GM23338 (cell line): Measurements from ENCODE around the gene ZNF317. TPM values are rescaled to one million over a fixed set of nuclear protein-coding genes. Genes with fewer than 3 reads are reported as not detected.

Experiments
- ATAC-seq: fragments of 200-7000 bp; cut with Tn5 transposase; 3 replicates; pipeline ENCODE4 v1.9.1; 2020
- DNase-seq: peaks from one replicate; pipeline ENCODE4 v3.0.0-alpha.2; 2015; ENCODE audit warnings: low spot score
- H2AFZ ChIP-seq: fragments of 200-600 bp; sonication (generic); 2 replicates; pipeline ENCODE4 v1.8.0; 2016; ENCODE audit warnings: antibody characterized with exemption, mild to moderate bottlenecking, moderate library complexity
- H3F3A ChIP-seq: fragments of 200-600 bp; sonication (generic); replicated peaks from 2 replicates; pipeline ENCODE4 v1.8.0; 2017; ENCODE audit warnings: antibody characterized with exemption, mixed run types, low read depth
- H3K27ac ChIP-seq: fragments of 200-600 bp; sonication (generic); 2 replicates; pipeline ENCODE4 v1.6.1; 2016; ENCODE audit warnings: low read depth
- H3K27me3 ChIP-seq: fragments of 200-600 bp; sonication (generic); 2 replicates; pipeline ENCODE4 v1.8.0; 2016; ENCODE audit warnings: mild to moderate bottlenecking, mixed run types, moderate library complexity; ENCODE audit not compliant: insufficient read depth
- H3K36me3 ChIP-seq: fragments of 200-600 bp; sonication (generic); 2 replicates; pipeline ENCODE4 v1.8.0; 2016; ENCODE audit warnings: mild to moderate bottlenecking; ENCODE audit not compliant: insufficient read depth
- H3K4me1 ChIP-seq: fragments of 200-600 bp; sonication (generic); 2 replicates; pipeline ENCODE4 v1.8.0; 2016; ENCODE audit warnings: mild to moderate bottlenecking, moderate library complexity; ENCODE audit not compliant: insufficient read depth
- H3K4me2 ChIP-seq: fragments of 200-600 bp; sonication (generic); 2 replicates; pipeline ENCODE4 v1.7.1; 2017; ENCODE audit warnings: mixed run types
- H3K4me3 ChIP-seq: fragments of 200-600 bp; sonication (generic); 2 replicates; pipeline ENCODE4 v1.6.1; 2016; ENCODE audit warnings: mixed run types
- H3K79me2 ChIP-seq: fragments of 200-600 bp; sonication (generic); replicated peaks from 2 replicates; pipeline ENCODE4 v1.8.0; 2017; ENCODE audit warnings: mild to moderate bottlenecking; ENCODE audit not compliant: insufficient read depth
- H3K9me2 ChIP-seq: fragments of 200-600 bp; sonication (generic); 2 replicates; pipeline ENCODE4 v1.8.0; 2017; ENCODE audit not compliant: insufficient read depth
- H4K20me1 ChIP-seq: fragments of 200-600 bp; sonication (generic); replicated peaks from 2 replicates; pipeline ENCODE4 v1.8.0; 2017; ENCODE audit warnings: mild to moderate bottlenecking; ENCODE audit not compliant: insufficient read depth
- H3K27ac Mint-ChIP-seq: 2 replicates; pipeline ENCODE4 v1.8.0; 2020; ENCODE audit warnings: inconsistent platforms, mild to moderate bottlenecking, moderate library complexity, mixed read lengths
- H3K27me3 Mint-ChIP-seq: 3 replicates; pipeline ENCODE4 v1.8.0; 2022; ENCODE audit warnings: low read depth, mild to moderate bottlenecking, moderate library complexity, mixed read lengths, inconsistent platforms; ENCODE audit not compliant: insufficient read depth, poor library complexity
- H3K36me3 Mint-ChIP-seq: 3 replicates; pipeline ENCODE4 v1.8.0; 2021; ENCODE audit warnings: low read depth, mild to moderate bottlenecking, inconsistent platforms, moderate library complexity, mixed read lengths
- H3K4me1 Mint-ChIP-seq: 3 replicates; pipeline ENCODE4 v1.8.0; 2020; ENCODE audit warnings: mild to moderate bottlenecking, inconsistent platforms, mixed read lengths
- H3K4me3 Mint-ChIP-seq: 3 replicates; pipeline ENCODE4 v1.8.0; 2021; ENCODE audit warnings: moderate library complexity, mild to moderate bottlenecking, inconsistent platforms, mixed read lengths
- H3K9me3 Mint-ChIP-seq: 3 replicates; pipeline ENCODE4 v1.8.0; 2020; ENCODE audit warnings: moderate library complexity, mild to moderate bottlenecking, inconsistent platforms, mixed read lengths
- CREB1 ChIP-seq: fragments of 250-450 bp; sonication (Bioruptor Pico); IDR thresholded peaks from 2 replicates; pipeline ENCODE4 v1.5.0; 2020; ENCODE audit warnings: low read depth, mild to moderate bottlenecking, moderate library complexity
- CTCF ChIP-seq, 2 experiments: fragments of 200-600 bp in 1 of 2; sonication (generic) in 1 of 2; conservative IDR thresholded peaks; 2 replicates each; pipeline versions ENCODE4 v1.5.1 to v1.6.1; 2016 to 2017; ENCODE audit warnings: antibody characterized with exemption in 2 of 2, low read depth in 2 of 2, mild to moderate bottlenecking in 2 of 2, moderate library complexity in 1 of 2
- EZH2 ChIP-seq: fragments of 200-600 bp; sonication (generic); IDR thresholded peaks from one replicate; pipeline ENCODE4 v1.8.0; 2017; ENCODE audit warnings: antibody characterized with exemption, mild to moderate bottlenecking, low read depth; ENCODE audit not compliant: unreplicated experiment
- JUNB ChIP-seq: IDR thresholded peaks from one replicate; pipeline ENCODE4 v1.6.1; 2016; ENCODE audit warnings: antibody characterized with exemption; ENCODE audit not compliant: unreplicated experiment
- POLR2AphosphoS5 ChIP-seq: IDR thresholded peaks from 2 replicates; pipeline ENCODE4 v1.6.1; 2016; ENCODE audit warnings: antibody characterized with exemption, low read depth
- STAT1 ChIP-seq: IDR thresholded peaks from one replicate; pipeline ENCODE4 v1.6.1; 2016; ENCODE audit warnings: antibody characterized with exemption; ENCODE audit not compliant: unreplicated experiment
- ZNF114 ChIP-seq: fragments of 250-450 bp; sonication (Bioruptor Pico); IDR thresholded peaks from 2 replicates; pipeline ENCODE4 v1.5.0; 2020; ENCODE audit warnings: mild to moderate bottlenecking, moderate library complexity
- ZNF462 ChIP-seq: fragments of 250-450 bp; sonication (Bioruptor Pico); IDR thresholded peaks from 2 replicates; pipeline ENCODE4 v1.5.0; 2020; ENCODE audit warnings: mild to moderate bottlenecking, moderate library complexity
- polyA plus RNA-seq: library from polyadenylated mRNA; unstranded; fragments of >200 nt; fragmentation: Nextera tagmentation; extraction: Ambion mirVana; gene quantifications from 2 replicates; pipeline ENCODE4 v1.2.1, GENCODE V29; 2016
- total RNA-seq: library from RNA; depleted of rRNA; stranded (reverse); fragments of >200 nt; shearing (Covaris generic); gene quantifications from 2 replicates; pipeline ENCODE4 v1.2.3, GENCODE V29; 2014
- TF ChIP-seq, protein P1 (sequence below): IDR thresholded peaks from one replicate; pipeline ENCODE4 v1.6.1; 2018; ENCODE audit warnings: antibody characterized with exemption; ENCODE audit not compliant: unreplicated experiment
- TF ChIP-seq, protein P2 (sequence below): IDR thresholded peaks from 2 replicates; pipeline ENCODE4 v1.6.1; 2016; ENCODE audit warnings: antibody characterized with exemption

Gene ZNF317
- total and polyA plus RNA-seq, 2 experiments from 2014 or later = 25.2 to 32.4 TPM

GRCh38 chr19:9156304-9156703 is 16.1 kb downstream of the ZNF317 start:
- H3K9me2 ChIP-seq = no peaks in the 10 kb centered on the region
- no peak overlapping the region for H3K27ac ChIP-seq
- Mint-ChIP-seq H3K4me1 (no peaks in the 10 kb centered on the region), H3K27ac (no peak overlapping the region), H3K27me3 (no peaks in the 10 kb centered on the region), H3K36me3 (peaks cover 100% of the 10 kb centered on the region), H3K9me3 (peaks cover 81% of the 10 kb centered on the region), H3K4me3 (no peak overlapping the region)
- H4K20me1 ChIP-seq = peaks cover 21% of the 10 kb centered on the region
- peaks cover 40% of the 10 kb centered on the region for H3K36me3 ChIP-seq
- no peak overlapping the region for H3K4me3 ChIP-seq
- DNase-seq (no peak), ATAC-seq (no peak)
- H3K4me2 ChIP-seq = no peak overlapping the region
- H3K27me3 ChIP-seq = no peaks in the 10 kb centered on the region
- H3K79me2 ChIP-seq = peaks cover 58% of the 10 kb centered on the region
- TF ChIP-seq CREB1 (no peak), POLR2AphosphoS5 (no peak)
- H2AFZ ChIP-seq = no peak overlapping the region
- H3K4me1 ChIP-seq = no peaks in the 10 kb centered on the region
- no peaks in the 10 kb centered on the region for H3F3A ChIP-seq

DNA sequence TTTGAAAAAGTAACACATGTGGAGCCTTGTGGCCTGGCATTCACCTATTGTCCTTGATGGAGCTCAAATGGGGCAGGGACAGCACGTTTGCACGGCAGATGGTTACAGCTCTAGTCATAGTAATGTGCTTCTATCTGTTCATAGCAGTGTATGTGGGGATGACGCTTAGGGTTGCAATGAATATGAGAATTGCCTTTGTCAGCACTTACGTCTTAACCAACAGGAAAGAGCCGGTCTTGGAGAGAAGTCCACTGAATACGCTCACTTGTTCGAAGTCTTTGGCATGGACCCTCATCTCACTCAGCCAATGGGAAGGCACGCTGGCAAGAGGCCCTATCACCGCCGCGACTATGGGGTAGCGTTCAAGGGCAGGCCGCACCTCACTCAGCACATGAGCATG is 19.7 kb downstream of the ZNF317 start:
- peaks cover 63% of the 10 kb centered on the region for H3K36me3 ChIP-seq
- H2AFZ ChIP-seq = no peak overlapping the region
- peaks cover 32% of the 10 kb centered on the region for H3K79me2 ChIP-seq
- Mint-ChIP-seq H3K9me3 (peaks cover 64% of the 10 kb centered on the region), H3K27me3 (no peaks in the 10 kb centered on the region), H3K36me3 (peaks cover 99% of the 10 kb centered on the region), H3K4me1 (no peaks in the 10 kb centered on the region), H3K4me3 (no peak overlapping the region), H3K27ac (no peak overlapping the region)
- H3K27ac ChIP-seq = no peak overlapping the region
- no peaks in the 10 kb centered on the region for H3K27me3 ChIP-seq
- H3K4me2 ChIP-seq = no peak overlapping the region
- H4K20me1 ChIP-seq = peaks cover 10% of the 10 kb centered on the region
- no peaks in the 10 kb centered on the region for H3K9me2 ChIP-seq
- H3F3A ChIP-seq = no peaks in the 10 kb centered on the region
- no peak for ATAC-seq
- no peak for DNase-seq
- no peaks in the 10 kb centered on the region for H3K4me1 ChIP-seq
- H3K4me3 ChIP-seq = no peak overlapping the region
- no peak for TF ChIP-seq STAT1
- TF ChIP-seq EZH2 = no peak
- TF ChIP-seq, protein P1, sequence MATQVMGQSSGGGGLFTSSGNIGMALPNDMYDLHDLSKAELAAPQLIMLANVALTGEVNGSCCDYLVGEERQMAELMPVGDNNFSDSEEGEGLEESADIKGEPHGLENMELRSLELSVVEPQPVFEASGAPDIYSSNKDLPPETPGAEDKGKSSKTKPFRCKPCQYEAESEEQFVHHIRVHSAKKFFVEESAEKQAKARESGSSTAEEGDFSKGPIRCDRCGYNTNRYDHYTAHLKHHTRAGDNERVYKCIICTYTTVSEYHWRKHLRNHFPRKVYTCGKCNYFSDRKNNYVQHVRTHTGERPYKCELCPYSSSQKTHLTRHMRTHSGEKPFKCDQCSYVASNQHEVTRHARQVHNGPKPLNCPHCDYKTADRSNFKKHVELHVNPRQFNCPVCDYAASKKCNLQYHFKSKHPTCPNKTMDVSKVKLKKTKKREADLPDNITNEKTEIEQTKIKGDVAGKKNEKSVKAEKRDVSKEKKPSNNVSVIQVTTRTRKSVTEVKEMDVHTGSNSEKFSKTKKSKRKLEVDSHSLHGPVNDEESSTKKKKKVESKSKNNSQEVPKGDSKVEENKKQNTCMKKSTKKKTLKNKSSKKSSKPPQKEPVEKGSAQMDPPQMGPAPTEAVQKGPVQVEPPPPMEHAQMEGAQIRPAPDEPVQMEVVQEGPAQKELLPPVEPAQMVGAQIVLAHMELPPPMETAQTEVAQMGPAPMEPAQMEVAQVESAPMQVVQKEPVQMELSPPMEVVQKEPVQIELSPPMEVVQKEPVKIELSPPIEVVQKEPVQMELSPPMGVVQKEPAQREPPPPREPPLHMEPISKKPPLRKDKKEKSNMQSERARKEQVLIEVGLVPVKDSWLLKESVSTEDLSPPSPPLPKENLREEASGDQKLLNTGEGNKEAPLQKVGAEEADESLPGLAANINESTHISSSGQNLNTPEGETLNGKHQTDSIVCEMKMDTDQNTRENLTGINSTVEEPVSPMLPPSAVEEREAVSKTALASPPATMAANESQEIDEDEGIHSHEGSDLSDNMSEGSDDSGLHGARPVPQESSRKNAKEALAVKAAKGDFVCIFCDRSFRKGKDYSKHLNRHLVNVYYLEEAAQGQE = no peak
- no peak for TF ChIP-seq POLR2AphosphoS5
- no peak for TF ChIP-seq ZNF462 (CRISPR knock-in tag)
- TF ChIP-seq ZNF114 (CRISPR knock-in tag) = no peak
- TF ChIP-seq, protein P2, sequence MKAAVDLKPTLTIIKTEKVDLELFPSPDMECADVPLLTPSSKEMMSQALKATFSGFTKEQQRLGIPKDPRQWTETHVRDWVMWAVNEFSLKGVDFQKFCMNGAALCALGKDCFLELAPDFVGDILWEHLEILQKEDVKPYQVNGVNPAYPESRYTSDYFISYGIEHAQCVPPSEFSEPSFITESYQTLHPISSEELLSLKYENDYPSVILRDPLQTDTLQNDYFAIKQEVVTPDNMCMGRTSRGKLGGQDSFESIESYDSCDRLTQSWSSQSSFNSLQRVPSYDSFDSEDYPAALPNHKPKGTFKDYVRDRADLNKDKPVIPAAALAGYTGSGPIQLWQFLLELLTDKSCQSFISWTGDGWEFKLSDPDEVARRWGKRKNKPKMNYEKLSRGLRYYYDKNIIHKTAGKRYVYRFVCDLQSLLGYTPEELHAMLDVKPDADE = no peak
- TF ChIP-seq JUNB = no peak
- no peak for TF ChIP-seq CREB1
- no peak for TF ChIP-seq CTCF (conservative IDR thresholded peaks at IDR 0.05; ENCODE audit: low read depth in 2 of 2)
